HG03280 (cell line): ENCODE results near the gene TMEM154.

Experiments used
- ATAC-seq: cut with Tn5 transposase; IDR thresholded peaks from one replicate; pipeline ENCODE4 v1.9.1; 2021; ENCODE audit warnings: mild to moderate bottlenecking, moderate library complexity; ENCODE audit not compliant: unreplicated experiment

The TMEM154 gene

DNA sequence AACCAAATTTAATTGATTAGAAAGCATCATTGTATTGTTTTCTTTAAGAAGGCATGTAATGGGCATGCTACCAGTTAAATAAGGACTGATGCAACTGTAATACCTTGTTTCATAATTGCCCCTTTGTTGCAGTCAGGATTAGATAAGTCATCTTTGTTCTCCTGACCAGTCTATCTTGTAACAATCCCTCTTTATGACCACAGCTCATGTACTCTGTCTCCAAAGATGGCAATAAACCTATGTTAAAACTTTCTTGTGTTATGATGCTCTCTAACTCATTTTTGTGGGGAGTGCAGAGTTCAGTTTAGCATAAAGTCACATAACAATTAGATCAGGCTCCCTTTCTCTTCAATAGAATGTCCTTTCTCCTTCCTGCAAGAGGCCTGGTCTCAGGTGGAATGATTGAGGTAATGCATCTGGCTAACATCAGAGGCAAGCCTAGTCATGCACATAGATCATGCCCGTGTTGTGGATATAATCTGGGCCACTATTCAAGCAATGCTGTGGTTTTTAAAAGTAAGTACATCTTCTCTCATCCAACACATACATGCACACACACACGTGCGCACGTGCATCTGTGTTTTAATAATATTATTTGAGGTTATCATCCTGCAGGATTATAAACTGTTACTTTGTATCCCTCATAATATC is 45.6 kb downstream of the TMEM154 start:
- no peak for ATAC-seq

GRCh38 chr4:152633118-152633517 is 46.7 kb downstream of the TMEM154 start:
- ATAC-seq: no peak

DNA sequence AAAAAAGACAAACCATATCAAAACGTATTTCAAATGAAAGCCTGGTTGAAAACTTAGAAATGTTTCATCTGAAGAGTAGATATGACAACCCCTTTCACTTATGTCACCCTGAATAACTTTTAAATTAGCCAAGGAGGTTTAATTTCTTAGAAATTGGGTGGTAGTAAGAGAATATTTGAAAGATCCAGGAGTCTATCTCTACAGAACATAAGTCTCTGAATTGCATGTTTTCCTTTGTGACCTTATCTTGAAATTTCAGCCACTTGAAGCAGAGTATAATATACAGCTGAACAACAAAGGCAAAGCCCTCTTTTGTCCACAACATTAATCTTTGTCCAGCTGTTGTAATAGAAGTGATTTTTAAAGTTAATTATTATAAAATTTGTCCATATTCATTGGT is 49.5 kb downstream of the TMEM154 start:
- no peak for ATAC-seq

GRCh38 chr4:152629908-152630307 is 49.9 kb downstream of the TMEM154 start:
- no peak for ATAC-seq

- no peak for ATAC-seq
These were observed 51.7 kb downstream of the TMEM154 start for GRCh38 chr4:152628128-152628527.

DNA sequence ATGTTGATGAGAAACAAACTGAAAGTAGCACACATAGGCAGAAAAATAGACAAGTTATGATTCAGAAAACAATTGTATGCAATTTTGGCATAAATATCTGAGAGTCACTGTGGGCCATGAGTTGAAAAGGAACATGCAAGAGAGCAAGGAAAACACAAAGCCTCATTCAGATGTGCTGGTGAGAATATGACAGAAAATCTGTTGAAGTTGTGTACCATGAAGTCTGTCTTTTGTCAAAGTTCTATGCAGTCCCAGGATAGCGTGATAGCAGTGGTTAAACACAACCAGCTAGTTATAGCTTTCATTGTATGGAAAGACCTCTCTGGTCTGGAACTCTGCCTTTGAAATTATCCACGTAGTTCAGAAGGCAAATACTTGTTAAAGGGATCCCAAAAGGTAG is 53.0 kb downstream of the TMEM154 start:
- no peak for ATAC-seq

DNA sequence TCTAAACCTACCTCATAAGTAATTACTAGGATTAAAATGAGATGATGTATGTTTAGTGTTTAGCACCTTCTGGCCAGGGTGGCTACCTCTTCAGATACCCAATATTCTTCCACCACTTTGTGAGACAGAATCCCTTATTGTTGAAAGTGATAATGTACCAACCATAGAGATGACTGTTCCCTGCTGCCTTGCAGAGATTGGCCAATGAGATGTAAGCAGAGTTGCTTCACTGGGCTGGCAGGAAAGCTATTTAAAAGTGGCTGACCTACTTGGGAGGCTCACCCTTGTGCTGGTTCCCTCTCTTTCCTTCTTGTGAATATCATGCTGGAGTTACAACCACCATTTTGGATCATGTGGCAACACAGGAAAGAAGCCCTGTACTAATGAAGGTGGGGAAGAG is 58.9 kb downstream of the TMEM154 start:
- no peak for ATAC-seq

- ATAC-seq: no peak
These were observed 59.6 kb downstream of the TMEM154 start for GRCh38 chr4:152620218-152620617.

- ATAC-seq: no peak
These were observed 60.2 kb downstream of the TMEM154 start for GRCh38 chr4:152619556-152619955.

- ATAC-seq: no peak
These were observed 60.8 kb downstream of the TMEM154 start for GRCh38 chr4:152618971-152619370.

DNA sequence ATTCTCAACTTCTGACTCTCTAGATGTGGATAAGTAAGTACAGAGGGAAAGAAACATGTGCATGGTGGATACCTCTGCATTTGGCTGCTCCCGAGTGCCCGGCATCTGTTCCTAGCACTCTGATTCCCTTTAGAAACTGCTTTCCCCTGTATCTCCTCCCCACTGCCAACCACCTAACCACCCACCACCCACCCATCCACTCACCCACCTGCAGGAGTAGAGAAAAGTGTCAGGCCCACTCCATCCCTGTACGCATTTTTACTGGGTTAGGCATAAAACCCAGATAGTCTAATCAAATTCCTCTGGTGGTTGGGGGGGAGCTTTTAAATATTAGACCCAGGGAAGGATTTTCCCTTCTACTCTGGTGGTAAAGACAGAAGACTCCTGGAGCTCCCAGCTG is 63.0 kb downstream of the TMEM154 start:
- no peak for ATAC-seq

DNA sequence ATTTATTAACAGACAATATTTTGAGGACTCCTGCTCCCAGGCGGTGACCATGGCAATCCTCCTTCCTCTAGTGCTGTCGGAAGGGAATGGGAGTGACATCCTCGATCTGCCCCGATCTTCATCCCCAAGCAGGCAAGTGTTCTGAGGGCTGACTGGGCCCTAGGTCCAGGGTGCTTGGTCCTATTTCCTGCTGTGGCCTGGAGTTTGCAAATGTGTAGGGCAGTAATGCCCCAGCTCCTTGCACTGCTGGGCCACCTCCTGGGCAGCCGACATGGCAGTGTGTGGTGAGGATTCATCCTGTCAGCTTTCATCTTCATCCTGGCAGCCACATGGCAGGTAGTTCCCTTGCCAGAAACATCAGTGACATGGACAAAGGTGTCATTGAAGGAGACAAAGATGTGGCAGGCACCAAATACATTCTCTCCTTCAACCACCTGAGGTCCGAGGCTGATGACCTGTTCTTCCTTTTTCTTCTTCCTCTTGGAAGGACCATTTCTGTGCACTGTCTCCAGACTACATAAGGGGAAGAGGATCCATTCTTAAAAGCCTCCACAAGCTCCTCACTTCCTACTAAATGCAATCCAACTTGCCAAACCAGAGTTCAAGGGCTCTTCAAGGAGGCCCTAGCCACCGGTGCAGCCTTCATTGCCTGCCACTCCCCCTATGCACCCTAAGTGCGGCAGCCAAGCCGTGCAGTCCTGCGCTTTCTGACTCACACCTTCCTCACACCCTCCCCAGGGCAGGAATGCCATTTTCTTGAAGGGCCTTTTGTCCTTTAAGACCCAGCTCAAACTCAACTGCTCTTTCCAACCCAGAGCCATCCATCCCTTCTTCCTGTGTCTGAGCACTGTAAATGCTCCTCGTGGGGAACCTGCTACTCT is 65.7 kb downstream of the TMEM154 start:
- no peak for ATAC-seq

GRCh38 chr4:152613351-152613750 is 66.4 kb downstream of the TMEM154 start:
- ATAC-seq: no peak

DNA sequence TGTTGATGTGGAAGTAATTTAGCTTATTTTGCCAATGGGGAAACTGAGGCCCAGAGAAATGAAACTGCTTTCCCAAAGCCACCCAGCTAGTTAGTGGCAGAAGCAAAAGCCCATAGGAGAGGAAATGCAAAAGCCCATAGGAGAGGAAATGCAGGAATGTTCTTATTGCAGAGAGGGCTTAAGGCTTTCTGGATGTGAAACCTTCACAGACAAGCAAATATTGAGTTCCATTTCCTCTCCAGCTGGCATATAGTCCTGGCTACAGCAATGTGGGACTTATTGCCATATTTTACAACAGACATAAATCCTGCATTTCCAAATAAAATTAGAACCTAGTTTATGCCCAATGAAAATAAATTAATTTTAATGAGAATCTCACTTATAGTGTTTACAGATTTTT is 69.7 kb downstream of the TMEM154 start:
- ATAC-seq: no peak

DNA sequence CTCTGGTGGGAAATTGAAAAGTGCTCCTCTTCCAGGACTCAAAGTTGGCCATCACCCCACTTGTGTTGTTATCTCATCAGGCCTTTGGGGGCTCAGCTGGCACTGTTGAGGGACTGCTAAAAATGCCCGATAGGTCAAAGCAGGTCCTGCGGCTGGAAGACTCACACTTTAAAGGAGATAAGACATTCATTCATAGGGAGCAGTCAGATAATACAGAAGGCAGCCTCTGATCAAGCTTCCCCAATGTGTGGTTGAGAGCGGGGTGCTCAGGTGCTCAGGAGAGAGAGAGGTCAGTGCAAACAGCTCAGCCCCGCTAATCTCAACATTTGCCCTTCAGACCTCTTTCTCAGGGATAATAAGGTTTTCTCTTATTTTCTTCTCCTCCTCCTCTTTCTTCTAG is 70.3 kb downstream of the TMEM154 start:
- ATAC-seq: no peak

DNA sequence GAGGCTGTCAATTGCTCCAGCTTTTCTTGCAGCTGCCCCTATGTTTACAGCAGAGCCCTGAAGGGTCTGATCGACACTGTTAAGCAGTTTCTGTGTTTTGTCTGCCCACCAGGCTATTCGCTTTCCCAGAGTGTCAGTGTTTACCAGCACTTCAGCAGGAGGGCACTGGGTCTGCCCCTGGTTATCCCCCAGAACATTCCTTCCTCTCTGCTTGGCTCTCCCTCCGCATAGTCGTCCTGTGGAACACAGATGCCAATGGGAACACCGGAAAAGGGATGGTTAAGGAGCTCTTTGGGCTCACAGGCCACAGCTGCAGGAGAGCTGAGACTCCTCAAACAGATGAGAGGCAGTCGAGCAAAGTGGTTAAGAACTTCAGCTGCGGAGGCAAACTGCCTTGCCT is 72.6 kb downstream of the TMEM154 start:
- ATAC-seq: no peak

DNA sequence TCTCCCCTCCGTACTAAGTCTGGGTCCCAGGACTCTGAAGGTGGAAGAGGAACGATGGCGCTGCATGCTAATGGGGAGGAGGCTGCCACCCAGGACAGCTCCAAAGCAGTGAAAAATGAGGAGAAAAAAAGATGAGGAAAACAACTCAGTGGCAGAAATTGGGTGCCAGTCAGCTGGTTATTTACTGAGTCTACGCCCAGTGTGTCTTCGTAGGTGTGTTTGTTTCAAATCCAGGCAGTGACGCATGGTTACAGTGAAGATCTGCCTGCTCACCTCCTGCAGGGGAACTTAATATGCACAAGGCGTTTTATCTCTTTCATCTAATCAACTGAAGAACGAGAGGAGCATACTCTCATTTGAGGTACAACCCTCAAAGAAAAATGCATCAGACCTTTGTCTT is 73.0 kb downstream of the TMEM154 start:
- no peak for ATAC-seq

DNA sequence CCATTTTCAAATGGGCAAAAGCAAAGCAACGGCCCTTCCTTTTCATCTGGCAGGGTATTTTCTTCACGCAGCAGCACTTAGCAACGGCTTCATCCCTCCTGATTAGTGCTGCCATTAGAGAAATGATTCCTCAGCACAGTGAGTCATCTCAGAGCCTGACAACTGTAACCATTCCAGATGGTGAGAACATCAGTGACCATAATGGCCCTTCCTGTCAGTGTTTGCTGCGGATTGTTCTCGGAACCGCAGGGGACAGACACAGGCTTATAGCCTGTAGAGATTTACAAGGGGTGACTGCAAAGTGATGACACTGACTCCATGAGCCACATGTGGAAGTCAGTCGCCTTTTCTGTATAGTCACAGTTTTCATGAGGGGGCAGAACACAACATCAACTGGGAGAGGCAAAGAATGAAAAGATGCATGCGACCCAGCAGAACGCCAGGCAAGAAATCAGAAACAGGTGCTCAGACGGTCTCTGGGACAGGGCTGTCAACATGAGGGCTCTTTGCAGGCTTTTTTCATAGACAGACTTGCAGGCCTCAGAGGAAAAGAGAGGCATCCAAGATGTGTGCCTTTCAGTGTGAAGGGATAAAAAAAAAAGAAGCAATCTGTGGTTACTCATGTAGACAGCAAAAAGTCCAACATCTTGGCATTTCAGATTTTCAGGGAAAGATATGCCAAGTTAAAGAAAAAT is 74.0 kb downstream of the TMEM154 start:
- ATAC-seq: no peak

DNA sequence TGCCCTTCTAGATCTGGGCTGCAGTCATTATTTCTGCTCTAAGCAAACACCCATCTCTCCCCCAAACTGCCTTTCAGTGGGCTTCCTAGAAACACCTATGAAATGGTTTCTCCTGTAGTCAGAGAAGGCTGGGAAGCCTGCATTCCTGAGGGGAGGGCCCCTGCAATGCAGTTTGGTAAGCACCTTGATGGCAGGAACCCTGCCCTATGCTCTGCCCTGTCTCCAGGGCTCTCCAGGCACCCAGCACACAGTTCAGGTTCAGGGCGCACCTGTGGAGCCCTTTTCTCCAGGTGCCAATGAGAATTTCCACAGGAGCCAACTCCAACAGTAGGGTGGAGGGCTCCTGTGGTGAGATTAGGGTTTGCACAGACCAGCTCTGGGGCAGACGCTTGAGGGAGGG is 74.8 kb downstream of the TMEM154 start:
- no peak for ATAC-seq

DNA sequence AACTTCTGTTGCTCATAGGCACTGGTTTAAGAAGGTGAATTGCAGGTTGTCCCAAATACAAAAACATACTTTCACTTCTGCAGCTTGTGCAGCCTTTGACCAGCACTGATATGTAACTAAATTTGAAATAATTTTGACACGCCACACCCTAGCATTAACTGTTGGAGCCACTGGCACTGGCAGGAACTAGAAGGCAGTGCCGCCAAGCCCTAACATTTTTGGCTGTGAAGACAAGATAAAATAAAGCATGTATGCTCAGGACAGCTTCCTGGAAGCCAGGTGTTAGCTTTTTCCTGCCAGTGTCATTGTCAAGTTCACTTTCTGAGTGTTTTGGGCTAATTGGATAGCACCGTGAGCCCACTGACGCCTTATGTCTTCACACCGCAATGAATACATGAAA is 78.6 kb downstream of the TMEM154 start:
- ATAC-seq: no peak

- no peak for ATAC-seq
These were observed 80.2 kb downstream of the TMEM154 start for GRCh38 chr4:152599636-152600035.

- no peak for ATAC-seq
These were observed 80.7 kb downstream of the TMEM154 start for GRCh38 chr4:152599095-152599494.
